ENCODE measurements around the gene COL1A2. TPM values are rescaled to one million over a fixed set of nuclear protein-coding genes. Genes with fewer than 3 reads are reported as not detected.

Gene COL1A2
- total RNA-seq, 1 donor, result 0.52 TPM

GRCh38 chr7:94431619-94432280 is 37.1 kb downstream of the COL1A2 start:
- Histone ChIP-seq H3K4me1 (ENCODE audit: insufficient read depth, low read length) (no peaks in the 10 kb centered on the region), H3K4me3 (ENCODE audit: low read length) (no peak overlapping the region), H3K9me3 (ENCODE audit: low read depth, low read length) (no peaks in the 10 kb centered on the region), H3K27me3 (ENCODE audit: insufficient read depth, low read length) (peaks cover 6% of the 10 kb centered on the region)

DNA sequence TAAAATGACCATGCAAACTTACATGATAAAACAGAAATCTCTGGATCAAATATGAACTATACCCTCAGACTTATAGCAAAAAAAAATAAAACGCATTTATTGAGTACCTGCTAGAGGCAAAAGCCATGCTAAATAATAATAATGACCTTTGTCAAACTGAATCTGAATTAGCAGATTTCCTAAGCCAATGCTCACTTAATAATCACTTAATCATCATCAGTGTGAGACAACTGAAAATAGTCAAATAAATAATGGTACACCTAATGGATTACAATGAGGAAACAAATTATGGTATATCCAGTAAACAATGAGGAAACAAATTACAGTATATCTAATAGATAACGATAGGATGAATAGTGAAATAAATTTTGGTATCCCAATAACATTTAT is 37.6 kb downstream of the COL1A2 start:
- no peaks in the 10 kb centered on the region for H3K9me3 ChIP-seq (ENCODE audit: low read depth, low read length)
- no peak overlapping the region for H3K4me3 ChIP-seq (ENCODE audit: low read length)
- H3K27me3 ChIP-seq (ENCODE audit: insufficient read depth, low read length), result peaks cover 7% of the 10 kb centered on the region
- H3K4me1 ChIP-seq (ENCODE audit: insufficient read depth, low read length), result no peaks in the 10 kb centered on the region

DNA sequence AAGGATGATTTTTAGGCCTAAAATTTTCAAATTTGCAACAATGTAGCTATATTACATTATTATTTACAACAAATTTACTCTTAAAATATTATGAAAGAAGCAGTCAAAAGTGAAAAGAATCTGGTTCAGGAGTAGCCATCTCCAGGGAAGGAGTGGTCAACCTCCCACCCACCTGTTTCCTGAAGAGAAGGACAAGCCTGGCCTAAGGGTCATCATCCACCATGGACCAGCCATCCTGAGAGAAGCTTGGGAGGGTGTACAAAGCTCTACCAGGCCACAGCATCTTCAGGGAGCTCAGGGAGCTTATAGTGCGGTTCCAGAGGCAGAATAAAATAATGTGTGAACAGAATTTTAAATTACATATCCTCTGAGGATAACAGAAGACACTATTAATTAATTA is 38.1 kb downstream of the COL1A2 start:
- H3K27me3 ChIP-seq (ENCODE audit: insufficient read depth, low read length), result peaks cover 7% of the 10 kb centered on the region
- H3K4me3 ChIP-seq (ENCODE audit: low read length), result no peak overlapping the region
- no peaks in the 10 kb centered on the region for H3K9me3 ChIP-seq (ENCODE audit: low read depth, low read length)
- H3K4me1 ChIP-seq (ENCODE audit: insufficient read depth, low read length), result no peaks in the 10 kb centered on the region

DNA sequence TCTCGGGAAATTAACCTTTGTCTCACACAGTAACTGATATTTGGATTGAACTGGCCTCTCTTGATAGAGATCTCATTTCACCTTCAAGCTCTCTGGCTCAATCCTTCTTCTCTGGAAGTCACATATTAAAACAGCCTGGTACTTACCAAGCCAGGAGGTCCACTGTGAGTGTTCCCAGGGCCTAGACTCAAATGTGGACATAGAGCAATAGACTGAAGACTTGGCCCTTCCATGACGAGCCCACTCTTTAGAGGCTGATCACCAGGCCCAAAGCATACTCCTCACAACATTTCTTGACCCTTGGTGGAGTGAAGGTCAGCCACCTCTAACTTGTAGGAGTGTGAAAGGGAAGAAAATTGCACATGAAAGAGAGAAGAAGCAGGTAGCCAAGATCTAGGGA is 38.5 kb downstream of the COL1A2 start:
- Histone ChIP-seq H3K4me3 (ENCODE audit: low read length) (no peak overlapping the region), H3K4me1 (ENCODE audit: insufficient read depth, low read length) (no peaks in the 10 kb centered on the region), H3K9me3 (ENCODE audit: low read depth, low read length) (no peaks in the 10 kb centered on the region), H3K27me3 (ENCODE audit: insufficient read depth, low read length) (peaks cover 10% of the 10 kb centered on the region)

- H3K9me3 ChIP-seq (ENCODE audit: low read depth, low read length), result no peaks in the 10 kb centered on the region
- H3K27me3 ChIP-seq (ENCODE audit: insufficient read depth, low read length), result peaks cover 15% of the 10 kb centered on the region
- H3K4me1 ChIP-seq (ENCODE audit: insufficient read depth, low read length), result no peaks in the 10 kb centered on the region
- no peak overlapping the region for H3K4me3 ChIP-seq (ENCODE audit: low read length)
These were observed 39.3 kb downstream of the COL1A2 start for GRCh38 chr7:94434042-94434441.

DNA sequence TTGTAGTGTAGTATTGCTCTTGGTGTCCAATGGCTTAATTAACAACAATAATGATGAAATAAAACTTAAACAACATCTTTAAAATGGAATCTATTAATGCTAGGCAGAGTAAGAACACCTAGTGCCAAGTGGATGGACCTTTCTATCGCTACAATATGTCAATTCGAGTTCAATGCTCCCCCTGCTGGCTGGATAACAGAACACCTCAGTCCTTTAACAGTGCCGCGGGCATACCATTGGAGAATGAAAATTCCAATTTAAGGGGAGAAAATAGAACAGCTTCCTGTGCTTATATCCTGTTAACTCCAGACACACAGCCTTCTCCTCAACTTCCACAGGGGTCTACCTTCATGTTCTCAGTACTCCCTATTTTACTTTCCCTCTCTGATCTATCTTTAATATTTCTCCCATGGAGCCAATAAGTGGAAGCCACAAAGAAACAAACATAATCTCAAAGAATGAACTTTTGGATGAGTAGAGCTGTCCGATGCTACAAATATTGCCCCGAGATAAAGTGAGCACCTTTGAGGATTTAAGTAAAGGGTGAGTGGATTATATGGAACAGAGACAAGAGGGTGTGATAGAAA is 41.4 kb downstream of the COL1A2 start:
- Histone ChIP-seq H3K9me3 (ENCODE audit: low read depth, low read length) (no peaks in the 10 kb centered on the region), H3K4me3 (ENCODE audit: low read length) (no peak overlapping the region), H3K27me3 (ENCODE audit: insufficient read depth, low read length) (peaks cover 15% of the 10 kb centered on the region), H3K4me1 (ENCODE audit: insufficient read depth, low read length) (no peaks in the 10 kb centered on the region)

DNA sequence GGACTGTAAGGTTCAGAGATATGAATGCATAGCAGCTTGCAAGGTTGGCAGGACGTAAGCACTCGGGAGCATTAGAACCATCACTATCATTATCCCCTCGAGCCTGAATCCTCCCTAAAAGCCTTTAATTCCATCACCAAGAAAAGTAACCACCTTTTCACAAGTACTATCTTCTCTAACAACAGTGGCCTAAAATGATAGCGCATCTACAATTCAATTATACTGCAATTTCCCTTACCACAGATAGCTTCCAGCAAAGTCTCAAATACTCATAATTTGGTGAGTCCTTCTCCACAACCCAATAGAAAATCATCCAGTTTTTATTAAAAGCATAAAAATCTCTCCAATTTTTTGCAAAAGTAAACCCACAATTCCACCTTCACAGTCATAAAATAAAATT is 42.0 kb downstream of the COL1A2 start:
- Histone ChIP-seq H3K9me3 (ENCODE audit: low read depth, low read length) (no peaks in the 10 kb centered on the region), H3K4me1 (ENCODE audit: insufficient read depth, low read length) (no peaks in the 10 kb centered on the region), H3K4me3 (ENCODE audit: low read length) (no peak overlapping the region), H3K27me3 (ENCODE audit: insufficient read depth, low read length) (peaks cover 15% of the 10 kb centered on the region)

DNA sequence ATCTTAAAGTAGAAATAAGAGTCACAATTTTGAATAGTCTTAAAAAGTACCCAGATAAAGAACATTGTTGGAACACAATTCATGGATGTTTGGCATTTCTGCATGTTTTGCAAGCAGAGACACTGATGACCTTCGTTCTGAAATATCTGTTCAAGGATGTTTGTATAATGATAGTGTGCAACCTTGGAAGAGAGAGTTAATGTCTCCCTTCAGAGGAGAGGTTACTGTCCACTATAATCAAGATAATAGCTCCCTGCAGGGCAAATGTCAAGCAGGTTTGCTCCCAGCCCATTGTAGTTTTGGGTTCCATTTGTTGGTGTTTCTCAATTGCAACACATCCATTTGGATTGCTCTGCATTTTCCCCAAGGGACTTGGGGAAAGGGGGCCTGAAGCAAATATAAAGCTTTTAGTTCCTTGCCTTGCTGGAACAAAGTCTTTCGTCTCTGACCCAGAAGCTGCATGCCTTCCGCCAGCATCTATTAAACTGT is 45.2 kb downstream of the COL1A2 start:
- Histone ChIP-seq H3K4me1 (ENCODE audit: insufficient read depth, low read length) (no peaks in the 10 kb centered on the region), H3K27me3 (ENCODE audit: insufficient read depth, low read length) (peaks cover 15% of the 10 kb centered on the region), H3K4me3 (ENCODE audit: low read length) (no peak overlapping the region), H3K9me3 (ENCODE audit: low read depth, low read length) (no peaks in the 10 kb centered on the region)

DNA sequence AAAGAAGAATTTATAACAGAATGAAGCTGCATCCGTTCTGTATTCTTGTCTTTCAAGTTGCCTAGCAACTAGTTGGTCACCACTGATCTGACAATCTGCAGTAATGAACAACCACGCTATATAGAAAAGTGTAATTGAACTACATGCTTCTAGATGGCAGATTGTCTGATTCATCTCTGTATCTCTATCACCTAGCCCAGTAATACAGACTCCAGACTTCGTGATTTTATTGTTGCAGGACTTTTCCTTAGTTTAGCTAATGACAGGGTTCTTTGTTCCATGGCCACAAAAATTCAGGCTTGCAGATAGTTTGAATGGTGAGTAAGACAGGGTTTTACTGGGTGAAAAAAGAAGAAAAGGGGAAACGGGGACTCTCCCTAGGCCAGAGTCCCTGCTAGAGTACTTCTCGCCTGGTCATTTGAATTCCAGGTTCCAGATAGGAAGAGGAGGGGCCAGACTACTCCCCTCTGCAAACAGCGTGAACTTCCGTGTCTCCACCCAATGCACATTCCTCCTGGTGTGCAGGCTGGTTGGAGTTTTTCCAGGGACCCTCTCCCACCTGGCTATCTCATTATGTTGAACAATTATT is 45.9 kb downstream of the COL1A2 start:
- no peaks in the 10 kb centered on the region for H3K4me1 ChIP-seq (ENCODE audit: insufficient read depth, low read length)
- peaks cover 15% of the 10 kb centered on the region for H3K27me3 ChIP-seq (ENCODE audit: insufficient read depth, low read length)
- no peaks in the 10 kb centered on the region for H3K9me3 ChIP-seq (ENCODE audit: low read depth, low read length)
- H3K4me3 ChIP-seq (ENCODE audit: low read length), result no peak overlapping the region

DNA sequence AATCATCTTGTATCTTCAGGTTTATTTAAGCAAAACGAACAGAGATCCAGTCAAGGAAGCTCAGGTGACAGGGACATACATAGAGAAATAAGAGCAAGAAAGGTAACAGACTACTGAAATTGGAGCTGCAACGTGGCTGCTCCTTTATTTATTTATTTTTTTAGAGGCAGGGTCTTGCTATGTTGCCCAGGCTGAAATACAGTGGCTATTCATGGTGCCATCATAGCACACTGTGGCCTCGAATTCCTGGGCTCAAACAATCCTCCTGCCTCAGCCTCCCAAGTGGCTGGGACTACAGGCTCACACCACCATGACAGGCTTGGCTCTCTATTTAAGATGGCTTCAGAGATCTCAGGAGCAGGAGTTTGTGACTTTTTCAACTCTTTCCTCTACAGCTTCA is 46.4 kb downstream of the COL1A2 start:
- Histone ChIP-seq H3K27me3 (ENCODE audit: insufficient read depth, low read length) (peaks cover 20% of the 10 kb centered on the region), H3K4me3 (ENCODE audit: low read length) (no peak overlapping the region), H3K9me3 (ENCODE audit: low read depth, low read length) (no peaks in the 10 kb centered on the region), H3K4me1 (ENCODE audit: insufficient read depth, low read length) (no peaks in the 10 kb centered on the region)

DNA sequence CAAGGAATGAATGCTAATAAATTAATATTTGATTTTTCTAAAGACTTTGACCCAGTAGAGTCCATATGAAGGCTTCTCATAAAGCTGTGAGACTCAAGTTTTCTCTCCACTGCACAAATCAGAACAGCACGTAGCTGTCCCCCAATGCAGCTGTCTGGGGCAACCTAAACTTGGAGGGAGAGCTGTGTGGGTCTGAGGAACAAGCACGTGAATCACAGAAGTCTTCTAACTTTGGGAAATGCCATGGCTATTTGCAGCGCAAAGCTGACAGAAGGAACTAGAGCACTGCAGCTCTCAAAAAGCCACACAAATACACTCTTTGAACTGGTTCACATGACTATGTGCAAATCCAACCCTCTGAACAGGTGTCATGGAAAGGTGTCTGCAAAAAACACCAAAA is 47.9 kb downstream of the COL1A2 start:
- Histone ChIP-seq H3K4me1 (ENCODE audit: insufficient read depth, low read length) (no peaks in the 10 kb centered on the region), H3K4me3 (ENCODE audit: low read length) (no peak overlapping the region), H3K27me3 (ENCODE audit: insufficient read depth, low read length) (peaks cover 14% of the 10 kb centered on the region), H3K9me3 (ENCODE audit: low read depth, low read length) (no peaks in the 10 kb centered on the region)

DNA sequence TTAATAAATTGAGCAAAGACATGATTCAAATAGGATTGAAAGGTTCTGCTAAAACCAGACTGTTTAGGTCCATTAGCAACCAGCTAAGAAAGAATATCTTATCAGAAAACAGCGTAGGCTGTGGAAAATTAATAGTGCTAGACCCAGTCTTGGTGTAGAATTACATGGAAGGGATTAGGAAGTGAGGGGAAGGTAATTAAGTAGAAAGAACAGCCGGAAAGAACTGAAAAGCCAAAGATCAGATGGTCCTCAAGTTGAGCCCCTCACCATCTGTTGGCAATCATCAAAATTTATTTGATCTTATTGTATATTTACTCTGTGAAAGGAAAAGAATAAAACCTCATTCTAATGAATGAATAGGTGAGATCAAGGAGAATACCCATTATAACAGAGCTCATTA is 50.1 kb downstream of the COL1A2 start:
- no peaks in the 10 kb centered on the region for H3K4me1 ChIP-seq (ENCODE audit: insufficient read depth, low read length)
- no peak overlapping the region for H3K4me3 ChIP-seq (ENCODE audit: low read length)
- H3K9me3 ChIP-seq (ENCODE audit: low read depth, low read length), result no peaks in the 10 kb centered on the region

DNA sequence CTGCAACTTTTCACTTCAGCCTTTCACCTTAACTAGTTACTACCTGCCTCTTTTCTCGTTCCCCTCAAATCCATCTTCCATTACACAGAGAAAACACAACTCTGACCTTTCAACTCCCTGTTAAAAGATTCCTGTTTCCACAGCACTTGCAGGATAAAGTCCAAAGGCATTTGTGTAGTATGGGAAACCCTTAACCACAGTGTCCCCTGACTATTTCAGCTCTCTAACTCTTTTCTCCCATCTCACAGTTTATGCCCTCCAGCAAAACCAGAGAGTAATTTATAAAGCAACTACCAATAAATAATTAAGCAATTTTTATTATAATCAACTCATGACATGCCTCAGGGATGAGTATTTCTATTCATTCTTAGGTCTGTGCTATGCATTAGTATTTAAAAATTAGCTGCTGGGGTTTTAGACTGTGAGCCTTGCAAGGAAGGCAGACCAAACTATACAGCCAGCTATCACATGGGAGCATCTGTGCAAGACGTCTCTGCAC is 51.0 kb downstream of the COL1A2 start:
- Histone ChIP-seq H3K27me3 (ENCODE audit: insufficient read depth, low read length) (peaks cover 6% of the 10 kb centered on the region), H3K4me3 (ENCODE audit: low read length) (no peak overlapping the region), H3K9me3 (ENCODE audit: low read depth, low read length) (no peaks in the 10 kb centered on the region), H3K4me1 (ENCODE audit: insufficient read depth, low read length) (no peaks in the 10 kb centered on the region)

More for the DNA sequence above, 50.1 kb downstream of the COL1A2 start:
- peaks cover 6% of the 10 kb centered on the region for H3K27me3 ChIP-seq (ENCODE audit: insufficient read depth, low read length)

DNA sequence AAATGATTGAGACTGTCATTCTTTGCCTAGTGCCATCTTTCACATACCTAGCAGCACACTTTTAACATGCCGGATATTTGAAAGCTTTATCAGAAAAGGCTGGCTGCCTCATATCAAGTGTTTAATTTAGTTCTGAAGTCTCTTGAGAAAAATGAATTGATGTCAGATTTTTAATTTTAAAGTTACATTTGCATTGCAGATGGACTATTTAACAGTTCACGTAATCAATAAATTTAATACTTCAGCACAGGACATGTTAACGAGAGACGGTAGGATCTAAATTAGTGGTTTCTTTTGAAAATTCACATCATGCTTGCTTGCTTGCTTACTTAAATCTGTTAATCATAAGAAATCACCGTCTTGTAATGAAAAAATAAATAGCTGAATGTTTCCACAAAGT is 51.6 kb downstream of the COL1A2 start:
- H3K9me3 ChIP-seq (ENCODE audit: low read depth, low read length), result no peaks in the 10 kb centered on the region
- no peaks in the 10 kb centered on the region for H3K4me1 ChIP-seq (ENCODE audit: insufficient read depth, low read length)
- no peak overlapping the region for H3K4me3 ChIP-seq (ENCODE audit: low read length)
- H3K27me3 ChIP-seq (ENCODE audit: insufficient read depth, low read length), result peaks cover 6% of the 10 kb centered on the region

DNA sequence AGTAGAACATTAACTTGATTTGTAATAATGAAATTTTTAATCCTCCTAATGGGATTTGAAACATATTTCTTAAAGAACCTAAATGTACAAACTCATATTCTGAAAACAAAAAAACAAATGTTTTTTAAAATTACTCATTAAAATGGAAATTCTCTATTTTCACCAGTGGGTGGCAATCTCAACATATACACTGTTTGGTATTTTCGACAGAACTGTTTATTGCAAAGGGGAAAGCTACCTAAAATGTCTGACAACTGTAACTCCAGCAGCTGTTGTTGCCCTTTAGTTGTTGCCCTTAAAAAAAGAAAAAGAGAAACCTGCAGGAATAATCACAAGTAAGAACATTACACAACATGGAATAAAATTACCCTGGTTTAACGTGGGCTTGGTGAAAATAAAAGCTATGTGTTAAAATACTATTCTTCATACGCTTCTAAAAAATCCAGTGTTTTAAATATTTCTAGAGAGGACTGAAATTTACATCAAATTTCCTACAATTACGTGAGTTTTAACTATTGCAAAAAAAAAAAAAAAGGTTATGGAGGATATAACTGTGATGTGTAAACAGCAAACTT is 54.5 kb downstream of the COL1A2 start:
- no peaks in the 10 kb centered on the region for H3K4me1 ChIP-seq (ENCODE audit: insufficient read depth, low read length)
- H3K9me3 ChIP-seq (ENCODE audit: low read depth, low read length), result no peaks in the 10 kb centered on the region
- no peak overlapping the region for H3K4me3 ChIP-seq (ENCODE audit: low read length)
- H3K27me3 ChIP-seq (ENCODE audit: insufficient read depth, low read length), result peaks cover 6% of the 10 kb centered on the region

Data from mononuclear cell (primary cell).